ENCODE measurements around the gene OR6C6. TPM values are rescaled to one million over a fixed set of nuclear protein-coding genes. Genes with fewer than 3 reads are reported as not detected.
"Not testable (repeated sequence)": the region's sequence is repeated elsewhere in the genome, so short reads cannot be mapped to it uniquely, and the experiment has no call there.

The OR6C6 gene
- not detected for total RNA-seq
- long read RNA-seq, result 0 reads

DNA sequence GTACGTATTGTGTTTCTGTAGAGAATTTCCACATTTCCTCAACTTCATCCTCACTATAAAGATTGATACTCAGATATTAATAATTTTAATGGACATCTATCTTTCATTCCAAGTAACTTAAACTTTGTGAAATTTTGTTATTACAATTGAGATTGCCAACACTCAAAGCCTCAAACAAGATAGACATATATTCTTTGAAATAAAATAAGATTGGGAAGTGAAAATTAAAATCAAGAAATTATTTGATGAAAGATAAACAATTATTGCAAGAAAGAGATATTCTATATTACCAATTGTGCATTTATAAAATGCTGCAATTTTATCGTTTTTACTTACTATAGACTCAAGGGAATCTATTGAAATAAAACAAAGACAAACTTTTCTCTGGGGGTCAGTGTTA, at the start of gene OR6C6:
Gene OR6C6 (minus strand): TSS at position 101 of the 400 bp plus-strand sequence. CDS start 1,337 bp downstream, outside the sequence.
- no peaks in the 10 kb centered on the region for H3K36me3 ChIP-seq
- H3K4me3 ChIP-seq, result no peak within 1 kb of the TSS
- DNase-seq, result no peak
- TF ChIP-seq, protein P1, sequence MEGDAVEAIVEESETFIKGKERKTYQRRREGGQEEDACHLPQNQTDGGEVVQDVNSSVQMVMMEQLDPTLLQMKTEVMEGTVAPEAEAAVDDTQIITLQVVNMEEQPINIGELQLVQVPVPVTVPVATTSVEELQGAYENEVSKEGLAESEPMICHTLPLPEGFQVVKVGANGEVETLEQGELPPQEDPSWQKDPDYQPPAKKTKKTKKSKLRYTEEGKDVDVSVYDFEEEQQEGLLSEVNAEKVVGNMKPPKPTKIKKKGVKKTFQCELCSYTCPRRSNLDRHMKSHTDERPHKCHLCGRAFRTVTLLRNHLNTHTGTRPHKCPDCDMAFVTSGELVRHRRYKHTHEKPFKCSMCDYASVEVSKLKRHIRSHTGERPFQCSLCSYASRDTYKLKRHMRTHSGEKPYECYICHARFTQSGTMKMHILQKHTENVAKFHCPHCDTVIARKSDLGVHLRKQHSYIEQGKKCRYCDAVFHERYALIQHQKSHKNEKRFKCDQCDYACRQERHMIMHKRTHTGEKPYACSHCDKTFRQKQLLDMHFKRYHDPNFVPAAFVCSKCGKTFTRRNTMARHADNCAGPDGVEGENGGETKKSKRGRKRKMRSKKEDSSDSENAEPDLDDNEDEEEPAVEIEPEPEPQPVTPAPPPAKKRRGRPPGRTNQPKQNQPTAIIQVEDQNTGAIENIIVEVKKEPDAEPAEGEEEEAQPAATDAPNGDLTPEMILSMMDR (IDR thresholded peaks at IDR 0.05), result no peak
- no peaks in the 10 kb centered on the region for H3K9me3 ChIP-seq
- intact Hi-C loops (cut with DNase I), result no loop called here
- no peaks in the 10 kb centered on the region for H3K4me1 ChIP-seq
- no peak for ATAC-seq
- H3K27ac ChIP-seq, result no peak within 1 kb of the TSS
- H3K27me3 ChIP-seq (ENCODE audit: low read depth), result no peaks in the 10 kb centered on the region

DNA sequence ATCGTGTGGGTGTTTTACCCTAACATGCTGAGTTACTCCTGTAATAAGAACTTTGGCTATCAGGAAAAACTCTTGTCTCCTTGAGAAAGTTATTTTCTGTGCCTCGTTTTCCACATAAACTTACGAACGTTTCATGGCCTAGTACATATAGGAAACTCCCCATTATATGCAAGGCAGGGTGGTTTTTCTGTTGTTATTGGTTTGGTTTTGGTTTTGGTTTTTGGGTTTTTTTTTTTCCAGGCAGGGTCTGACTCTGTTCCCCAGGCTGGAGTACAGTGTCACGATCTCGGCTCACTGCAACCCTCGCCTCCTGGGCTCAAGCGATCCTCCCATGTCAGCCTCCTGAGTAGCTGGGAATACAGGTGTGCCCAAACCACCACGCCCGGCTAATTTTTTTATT, 39.6 kb upstream of the OR6C6 start:
- Histone ChIP-seq H3K27ac (no peak overlapping the region), H3K27me3 (ENCODE audit: low read depth) (no peaks in the 10 kb centered on the region), H3K9me3 (no peaks in the 10 kb centered on the region), H3K36me3 (no peaks in the 10 kb centered on the region), H3K4me3 (no peak overlapping the region), H3K4me1 (no peaks in the 10 kb centered on the region)
- DNase-seq (no peak), ATAC-seq (no peak)
- intact Hi-C loops (cut with DNase I), result no loop called here
- TF ChIP-seq, protein P1 (IDR thresholded peaks at IDR 0.05), result no peak

DNA sequence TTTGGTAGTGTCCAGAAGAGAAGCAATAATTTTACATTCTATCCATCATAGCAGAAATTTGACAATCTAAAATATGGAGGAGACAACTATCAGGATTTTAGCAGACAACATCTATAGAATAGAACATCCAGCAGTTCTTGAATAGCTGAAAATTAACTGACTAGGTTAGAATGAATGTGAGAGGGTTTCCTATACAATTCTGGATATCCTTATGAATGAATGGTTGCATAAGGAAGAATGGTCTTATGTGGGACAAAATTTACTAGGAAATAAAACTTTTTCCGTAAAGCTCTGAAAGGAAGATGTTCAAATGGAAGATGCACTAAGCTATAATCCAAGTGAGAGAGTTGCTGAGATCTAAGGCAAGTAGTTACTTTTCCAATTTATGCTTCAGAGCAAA, 34.1 kb upstream of the OR6C6 start, which contains the start of gene OR6C3:
Gene OR6C3 (plus strand): TSS at position 301 of the 400 bp plus-strand sequence. CDS start 955 bp downstream, outside the sequence.
- intact Hi-C loops (cut with DNase I), result no loop called here
- Histone ChIP-seq H3K27ac (no peak within 1 kb of the TSS), H3K4me1 (no peaks in the 10 kb centered on the region), H3K9me3 (no peaks in the 10 kb centered on the region), H3K36me3 (no peaks in the 10 kb centered on the region), H3K4me3 (no peak within 1 kb of the TSS), H3K27me3 (ENCODE audit: low read depth) (no peaks in the 10 kb centered on the region)
- DNase-seq (no peak), ATAC-seq (no peak)
- TF ChIP-seq, protein P1 (IDR thresholded peaks at IDR 0.05), result no peak

DNA sequence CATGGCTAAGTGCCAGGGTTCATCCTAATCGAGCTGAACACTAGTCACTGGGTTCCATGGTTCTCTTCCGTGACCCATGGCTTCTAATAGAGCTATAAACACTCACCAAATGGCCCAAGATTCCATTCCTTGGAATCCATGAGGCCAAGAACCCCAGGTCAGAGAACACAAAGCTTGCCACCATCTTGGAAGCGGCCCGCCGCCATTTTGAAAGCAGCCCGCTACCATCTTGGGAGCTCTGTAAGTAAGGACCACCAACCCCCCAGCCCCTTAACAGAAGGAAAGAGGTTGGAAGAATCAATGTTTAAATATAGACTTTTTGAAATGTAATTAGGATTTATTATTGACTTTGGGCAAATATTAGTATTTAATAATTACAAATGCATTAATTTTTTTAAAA, 29.4 kb upstream of the OR6C6 start:
- H3K27ac ChIP-seq; H3K4me1 ChIP-seq; H3K4me3 ChIP-seq; ATAC-seq; H3K27me3 ChIP-seq (ENCODE audit: low read depth); H3K9me3 ChIP-seq; DNase-seq; H3K36me3 ChIP-seq; intact Hi-C loops (cut with DNase I): not testable (repeated sequence)

DNA sequence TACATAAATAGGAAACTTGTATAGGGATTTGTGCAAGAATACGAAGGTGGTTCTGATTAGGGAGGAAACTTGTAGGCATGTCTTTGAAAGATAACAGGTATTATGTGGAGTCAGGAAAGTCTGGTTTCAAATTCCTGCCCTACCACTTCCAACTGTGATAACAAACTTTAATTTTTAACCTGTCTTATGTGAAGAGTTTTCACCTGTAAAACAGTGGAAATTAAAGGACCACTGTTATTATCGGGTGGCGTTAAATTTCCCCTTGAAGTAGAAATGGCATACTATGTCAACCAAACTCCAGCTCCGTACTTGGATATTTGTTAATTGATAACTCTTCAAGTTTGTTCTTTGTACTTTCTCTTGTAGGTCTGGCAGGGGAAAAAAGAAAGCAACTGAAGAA, 23.8 kb upstream of the OR6C6 start:
- DNase-seq (no peak), ATAC-seq (no peak)
- no peaks in the 10 kb centered on the region for H3K36me3 ChIP-seq
- H3K27me3 ChIP-seq (ENCODE audit: low read depth), result no peaks in the 10 kb centered on the region
- H3K9me3 ChIP-seq, result no peaks in the 10 kb centered on the region
- H3K4me1 ChIP-seq, result no peaks in the 10 kb centered on the region
- no peak overlapping the region for H3K27ac ChIP-seq
- TF ChIP-seq, protein P1 (IDR thresholded peaks at IDR 0.05), result no peak
- intact Hi-C loops (cut with DNase I), result no loop called here
- H3K4me3 ChIP-seq, result no peak overlapping the region

DNA sequence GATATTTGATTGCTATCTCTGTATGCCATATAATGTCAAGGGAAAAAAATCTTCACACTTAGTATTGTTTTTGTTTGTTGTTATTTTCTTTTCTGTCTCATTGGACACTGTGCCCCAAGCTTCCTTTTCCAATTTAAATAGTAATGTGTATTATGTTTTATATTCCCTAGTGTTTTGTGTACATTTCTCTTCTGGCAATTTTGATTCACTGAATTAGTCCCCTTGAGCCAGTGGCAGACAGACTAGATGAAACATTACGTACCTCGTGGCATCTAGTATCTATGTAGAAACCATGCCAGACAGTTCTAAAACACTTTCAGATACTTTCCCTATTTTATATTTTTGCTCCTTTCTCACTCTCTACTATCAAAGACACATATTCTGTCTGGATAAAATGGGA, 17.7 kb upstream of the OR6C6 start, which contains the start of gene OR6C1:
Gene OR6C1 (plus strand): TSS at position 301 of the 400 bp plus-strand sequence. CDS start 6,257 bp downstream, outside the sequence.
- Histone ChIP-seq H3K4me3 (no peak within 1 kb of the TSS), H3K36me3 (no peaks in the 10 kb centered on the region), H3K27me3 (ENCODE audit: low read depth) (no peaks in the 10 kb centered on the region), H3K9me3 (no peaks in the 10 kb centered on the region), H3K27ac (no peak within 1 kb of the TSS), H3K4me1 (no peaks in the 10 kb centered on the region)
- TF ChIP-seq, protein P1 (IDR thresholded peaks at IDR 0.05), result no peak
- intact Hi-C loops (cut with DNase I), result no loop called here
- ATAC-seq (no peak), DNase-seq (no peak)
